ENCODE results near the gene CMC1.
A peak's percentile ranks its signal among the peaks of the same experiment; 100 is the strongest.

CMC1 gene

GRCh38 chr3:28326458-28326926 lies 85.1 kb downstream of the CMC1 start:
- Histone ChIP-seq H3K36me3 (peaks cover 21 to 36% (median 35%) of the 10 kb centered on the region in 3 donors), H3K27me3 (no peaks in the 10 kb centered on the region), H3K9me3 (no peaks in the 10 kb centered on the region), H3K27ac (no peak overlapping the region), H3K4me1 (no peaks in the 10 kb centered on the region), H3K4me3 (no peak overlapping the region)
- no peak for DNase-seq
- TF ChIP-seq CTCF (IDR thresholded peaks at IDR 0.05), result no peak
- intact Hi-C loops (cut with DNase I; ENCODE audit: low total_unique reads), result no loop called here

GRCh38 chr3:28328188-28329151 lies 87.1 kb downstream of the CMC1 start:
- Histone ChIP-seq H3K4me3 (no peak overlapping the region), H3K9me3 (no peaks in the 10 kb centered on the region), H3K36me3 (peaks cover 19 to 35% (median 34%) of the 10 kb centered on the region in 3 donors), H3K27ac (no peak overlapping the region), H3K4me1 (no peaks in the 10 kb centered on the region), H3K27me3 (no peaks in the 10 kb centered on the region)
- no peak for DNase-seq
- peak; percentile 59 to 64 for TF ChIP-seq CTCF (IDR thresholded peaks at IDR 0.05)
- intact Hi-C loops (cut with DNase I; ENCODE audit: low total_unique reads), result no loop called here

GRCh38 chr3:28334552-28334951 lies 93.1 kb downstream of the CMC1 start:
- DNase-seq, result no peak
- Histone ChIP-seq H3K9me3 (no peaks in the 10 kb centered on the region), H3K27me3 (no peaks in the 10 kb centered on the region), H3K27ac (no peak overlapping the region), H3K4me3 (no peak overlapping the region), H3K4me1 (no peaks in the 10 kb centered on the region), H3K36me3 (peaks cover 24 to 55% (median 29%) of the 10 kb centered on the region in 3 donors)
- intact Hi-C loops (cut with DNase I; ENCODE audit: low total_unique reads), result loop anchor here (5.0 kb wide), 1 partner anchor 622 kb away; no protein-coding TSS in a partner anchor
- TF ChIP-seq CTCF (IDR thresholded peaks at IDR 0.05), result no peak

GRCh38 chr3:28335246-28335645 lies 93.8 kb downstream of the CMC1 start:
- no peaks in the 10 kb centered on the region for H3K4me1 ChIP-seq
- TF ChIP-seq CTCF (IDR thresholded peaks at IDR 0.05), result no peak
- DNase-seq, result no peak
- H3K9me3 ChIP-seq, result no peaks in the 10 kb centered on the region
- peaks cover 27 to 62% (median 29%) of the 10 kb centered on the region in 3 donors for H3K36me3 ChIP-seq
- no peaks in the 10 kb centered on the region for H3K27me3 ChIP-seq
- intact Hi-C loops (cut with DNase I; ENCODE audit: low total_unique reads), result no loop called here
- no peak overlapping the region for H3K4me3 ChIP-seq
- no peak overlapping the region for H3K27ac ChIP-seq

GRCh38 chr3:28337230-28337629 lies 95.8 kb downstream of the CMC1 start:
- no peak overlapping the region for H3K27ac ChIP-seq
- no peaks in the 10 kb centered on the region for H3K9me3 ChIP-seq
- no peak for TF ChIP-seq CTCF (IDR thresholded peaks at IDR 0.05)
- DNase-seq, result no peak
- intact Hi-C loops (cut with DNase I; ENCODE audit: low total_unique reads), result no loop called here
- H3K27me3 ChIP-seq, result no peaks in the 10 kb centered on the region
- H3K4me1 ChIP-seq, result peaks cover 0 to 15% (median 3%) of the 10 kb centered on the region in 4 donors
- H3K36me3 ChIP-seq, result peaks cover 27 to 53% (median 29%) of the 10 kb centered on the region in 3 donors
- no peak overlapping the region for H3K4me3 ChIP-seq

Measured in tibial artery (tissue), 4 donors.